ENCODE results near the gene FKRP.

- TF ChIP-seq CTCF (IDR thresholded peaks at IDR 0.05) (no peak), POLR2A (IDR thresholded peaks at IDR 0.05) (no peak)
Observed at GRCh38 chr19:46726551-46726950, 19.3 kb upstream of the FKRP start.
